ENCODE data around the gene RAB25. TPM values are rescaled to one million over a fixed set of nuclear protein-coding genes. Genes with fewer than 3 reads are reported as not detected.

RAB25 gene
- total and polyA plus RNA-seq, 2 of the 13 experiments (the other 11 are each of a cell fraction or from before 2014, with no cell fraction given) = 0.20 to 0.22 TPM

GRCh38 chr1:156102633-156103511 lies 41.9 kb downstream of the RAB25 start (continued):
- TF ChIP-seq ZNF687 (CRISPR knock-in tag; IDR thresholded peaks at IDR 0.05) (peak; percentile 57), PATZ1 (CRISPR knock-in tag; IDR thresholded peaks at IDR 0.05) (peak; percentile 39; the same call in 1 of the 2 replicates), HNF4G (IDR thresholded peaks at IDR 0.05; ENCODE audit: borderline replicate concordance, low read depth, low read length) (peak; percentile 40; the same call in 1 of the 2 replicates), HNF4G (CRISPR knock-in tag; IDR thresholded peaks at IDR 0.05; ENCODE audit: borderline replicate concordance, low read depth) (no peak), SAP130 (CRISPR knock-in tag; IDR thresholded peaks at IDR 0.05; ENCODE audit: low read depth) (0 out of 2 replicates have a peak, but pooled peaks have one; percentile 12), PCBP2 (optimal IDR thresholded peaks at IDR 0.05; ENCODE audit: low read depth, low read length, poor library complexity, severe bottlenecking) (no peak), ZNF136 (CRISPR knock-in tag; IDR thresholded peaks at IDR 0.05; ENCODE audit: low read depth) (peak; percentile 34; the same call in 1 of the 2 replicates)
- TF ChIP-seq, protein P1, sequence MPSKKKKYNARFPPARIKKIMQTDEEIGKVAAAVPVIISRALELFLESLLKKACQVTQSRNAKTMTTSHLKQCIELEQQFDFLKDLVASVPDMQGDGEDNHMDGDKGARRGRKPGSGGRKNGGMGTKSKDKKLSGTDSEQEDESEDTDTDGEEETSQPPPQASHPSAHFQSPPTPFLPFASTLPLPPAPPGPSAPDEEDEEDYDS (CRISPR knock-in tag; IDR thresholded peaks at IDR 0.05) = 0 out of 2 replicates have a peak, but pooled peaks have one; percentile 15
- TF ChIP-seq, protein P2, sequence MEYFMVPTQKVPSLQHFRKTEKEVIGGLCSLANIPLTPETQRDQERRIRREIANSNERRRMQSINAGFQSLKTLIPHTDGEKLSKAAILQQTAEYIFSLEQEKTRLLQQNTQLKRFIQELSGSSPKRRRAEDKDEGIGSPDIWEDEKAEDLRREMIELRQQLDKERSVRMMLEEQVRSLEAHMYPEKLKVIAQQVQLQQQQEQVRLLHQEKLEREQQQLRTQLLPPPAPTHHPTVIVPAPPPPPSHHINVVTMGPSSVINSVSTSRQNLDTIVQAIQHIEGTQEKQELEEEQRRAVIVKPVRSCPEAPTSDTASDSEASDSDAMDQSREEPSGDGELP (IDR thresholded peaks at IDR 0.05; ENCODE audit: borderline replicate concordance, low read depth) = peak; percentile 73; the same call in 1 of the 2 replicates
